GM12878 (cell line): ENCODE measurements around the gene ABHD11. TPM values are rescaled to one million over a fixed set of nuclear protein-coding genes. Genes with fewer than 3 reads are reported as not detected.

ENCODE experiments used
- ATAC-seq: fragments of 200-7000 bp; cut with Tn5 transposase; 3 replicates; pipeline ENCODE4 v1.9.1; 2020; ENCODE audit warnings: mild to moderate bottlenecking, moderate library complexity
- BruUV-seq: library from RNA; stranded (reverse); fragments of 400-500 nt; replicated peaks from 2 replicates; lab custom pipeline; 2021; lab: Mats Ljungman, UMichigan
- CTCF ChIA-PET: fragments of 300-600 bp; sonication (Branson Sonifier 250); formaldehyde crosslinking; extraction: SDS; loops from one replicate; lab custom pipeline; 2021; ENCODE audit warnings: inconsistent platforms; lab: Yijun Ruan, JAX
- POLR2A ChIA-PET: fragments of 350-600 bp; formaldehyde crosslinking; extraction: SDS; loops from one replicate; lab custom pipeline; 2021; ENCODE audit warnings: inconsistent platforms; lab: Charles Lee
- RAD21 ChIA-PET: fragments of 300-600 bp; sonication (Branson Sonifier 250); formaldehyde crosslinking; loops from one replicate; lab custom pipeline; 2023; ENCODE audit warnings: antibody characterized with exemption; ENCODE audit not compliant: unreplicated experiment; lab: Charles Lee
- SMC1A ChIA-PET: fragments of 300-600 bp; sonication (Branson Sonifier 250); formaldehyde crosslinking; loops from one replicate; lab custom pipeline; 2023; ENCODE audit not compliant: unreplicated experiment, uncharacterized antibody; lab: Charles Lee
- DNase-seq: peaks from one replicate; pipeline ENCODE4 v3.0.0-alpha.2; 2011; ENCODE audit warnings: low read depth, low spot score
- FAIRE-seq: peaks from 3 replicates; lab custom pipeline; 2011; peaks lifted over from hg19 to GRCh38; lab: Jason Lieb, UNC
- H2AFZ ChIP-seq: 2 replicates; pipeline ENCODE4 v1.6.0; 2011; ENCODE audit warnings: low read depth, low read length, control low read depth; ENCODE audit not compliant: control insufficient read depth
- H3K27ac ChIP-seq: 2 replicates; pipeline ENCODE4 v1.5.1; 2011; ENCODE audit warnings: control low read depth; ENCODE audit not compliant: control insufficient read depth, insufficient read depth
- H3K27me3 ChIP-seq, 2 experiments: replicated peaks in 1 of 2; 2 replicates each; pipeline versions ENCODE4 v1.6.0 to v1.6.1; 2011; ENCODE audit warnings: low read length in 1 of 2; ENCODE audit not compliant: control insufficient read depth in 2 of 2, insufficient read depth in 2 of 2
- H3K36me3 ChIP-seq, 2 experiments: 2 replicates each; pipeline ENCODE4 v1.5.1; 2011; ENCODE audit warnings: low read length in 1 of 2; ENCODE audit not compliant: control insufficient read depth in 2 of 2, insufficient read depth in 2 of 2
- H3K4me1 ChIP-seq: 2 replicates; pipeline ENCODE4 v1.6.1; 2011; ENCODE audit warnings: mild to moderate bottlenecking, low read length, moderate library complexity, mixed read lengths; ENCODE audit not compliant: control insufficient read depth, insufficient read depth
- H3K4me2 ChIP-seq: 2 replicates; pipeline ENCODE4 v1.6.0; 2011; ENCODE audit warnings: control low read depth; ENCODE audit not compliant: control insufficient read depth, insufficient read depth
- H3K4me3 ChIP-seq: fragments of 200-600 bp; sonication (generic); 2 replicates; pipeline ENCODE4 v1.5.1; 2016
- H3K79me2 ChIP-seq: 2 replicates; pipeline ENCODE4 v1.6.0; 2011; ENCODE audit warnings: low read length; ENCODE audit not compliant: control insufficient read depth, insufficient read depth
- H3K9ac ChIP-seq: 2 replicates; pipeline ENCODE4 v1.8.0; 2011; ENCODE audit warnings: low read length, control low read depth, mixed read lengths; ENCODE audit not compliant: control insufficient read depth, insufficient read depth
- H3K9me3 ChIP-seq: replicated peaks from 3 replicates; pipeline ENCODE4 v1.5.1; 2011; ENCODE audit warnings: mild to moderate bottlenecking, low read length; ENCODE audit not compliant: control insufficient read depth, insufficient read depth
- H4K20me1 ChIP-seq: 2 replicates; pipeline ENCODE4 v1.6.0; 2011; ENCODE audit not compliant: control insufficient read depth, insufficient read depth
- ASH2L ChIP-seq: fragments of 300-600, 200-600 bp; sonication (generic); IDR thresholded peaks from 2 replicates; pipeline ENCODE4 v1.6.1; 2017; ENCODE audit warnings: low read depth, mild to moderate bottlenecking, borderline replicate concordance
- BMI1 ChIP-seq: fragments of 450-650 bp; IDR thresholded peaks from 2 replicates; pipeline ENCODE4 v1.6.1; 2016; ENCODE audit warnings: mild to moderate bottlenecking, moderate library complexity, borderline replicate concordance
- CHD2 ChIP-seq: IDR thresholded peaks from 2 replicates; pipeline ENCODE4 v1.6.1; 2011; ENCODE audit warnings: low read depth, low read length, improper control_type of control experiment, borderline replicate concordance
- EED ChIP-seq: sonication (generic); IDR thresholded peaks from 2 replicates; pipeline ENCODE4 v1.6.1; 2016; ENCODE audit warnings: antibody characterized with exemption, low read depth
- FOS ChIP-seq: IDR thresholded peaks from 3 replicates; pipeline ENCODE4 v1.6.1; 2011; ENCODE audit warnings: borderline replicate concordance; ENCODE audit not compliant: insufficient read length; ENCODE audit errors: extremely low read depth
- GABPA ChIP-seq: IDR thresholded peaks from 2 replicates; pipeline ENCODE4 v1.6.1; 2014; ENCODE audit warnings: antibody characterized with exemption, low read depth, mild to moderate bottlenecking, inconsistent platforms
- NBN ChIP-seq: fragments of 450-650 bp; IDR thresholded peaks from 2 replicates; pipeline ENCODE4 v1.6.1; 2016
- POLR2AphosphoS2 ChIP-seq: IDR thresholded peaks from 2 replicates; pipeline ENCODE4 v1.6.1; 2011; ENCODE audit warnings: low read depth, mild to moderate bottlenecking, low read length, improper control_type of control experiment, moderate library complexity
- SMAD5 ChIP-seq: IDR thresholded peaks from 2 replicates; pipeline ENCODE4 v1.6.1; 2016; ENCODE audit warnings: antibody characterized with exemption, low read depth
- YY1 ChIP-seq: IDR thresholded peaks from 2 replicates; pipeline ENCODE4 v1.6.1; 2011; ENCODE audit warnings: low read depth, mild to moderate bottlenecking, low read length
- WGBS: methylation state at CpG from one replicate; pipeline ENCODE4 v1.1.6; 2016; ENCODE audit warnings: low lambda C conversion rate; ENCODE audit not compliant: insufficient replicate concordance, insufficient coverage; ENCODE audit errors: missing lambda C conversion rate; 5-methylcytosine and 5-hydroxymethylcytosine counted together
- in situ Hi-C: fragments of 300-500 bp; cut with MboI; formaldehyde crosslinking; loops from 9 replicates; pipeline ENCODE4 v1.14.3; 2018; ENCODE audit warnings: mixed read lengths
- intact Hi-C: fragments of 100-400 bp; cut with micrococcal nuclease; formaldehyde crosslinking; loops from one replicate; pipeline ENCODE4 v1.14.2; 2022; ENCODE audit not compliant: unreplicated experiment
- polyA plus RNA-seq, 11 experiments: library from polyadenylated mRNA; depleted of rRNA in 4 of 11; unstranded in 6 of 11; stranded (reverse) in 5 of 11; fragments of >200 nt; fragmentation: Nextera tagmentation in 4 of 11; fragmentation: Illumina TruSeq in 1 of 11; extraction: Ambion mirVana in 4 of 11; extraction: Trizol in 1 of 11; gene quantifications; 1 replicate in 1 of 11; 2 replicates in 10 of 11; pipeline versions ENCODE4 v1.2.1 to v1.2.3, GENCODE V29; 2011 to 2016; ENCODE audit warnings: inconsistent platforms in 2 of 11, missing spikeins in 2 of 11, low read depth in 1 of 11
- total RNA-seq, 4 experiments: library from RNA; depleted of rRNA in 3 of 4; stranded (reverse); fragments of >200 nt in 3 of 4; fragmentation: Illumina TruSeq in 1 of 4; extraction: Trizol in 1 of 4; gene quantifications; 2 replicates each; pipeline versions ENCODE4 v1.2.1 to v1.2.3, GENCODE V29; 2013 to 2021
- TF ChIP-seq, protein P1 (sequence below): IDR thresholded peaks from 2 replicates; pipeline ENCODE4 v1.6.1; 2012; ENCODE audit warnings: mild to moderate bottlenecking, low read depth, low read length
- TF ChIP-seq, protein P2 (sequence below): fragments of 450-650 bp; IDR thresholded peaks from 2 replicates; pipeline ENCODE4 v1.6.1; 2017; ENCODE audit warnings: low read depth, mild to moderate bottlenecking, moderate library complexity

ABHD11 gene
- total and polyA plus RNA-seq, 10 of the 15 experiments (the other 5 are each of a cell fraction or from before 2014, with no cell fraction given) = 2.8 to 24.8 (median 10.1) TPM

DNA sequence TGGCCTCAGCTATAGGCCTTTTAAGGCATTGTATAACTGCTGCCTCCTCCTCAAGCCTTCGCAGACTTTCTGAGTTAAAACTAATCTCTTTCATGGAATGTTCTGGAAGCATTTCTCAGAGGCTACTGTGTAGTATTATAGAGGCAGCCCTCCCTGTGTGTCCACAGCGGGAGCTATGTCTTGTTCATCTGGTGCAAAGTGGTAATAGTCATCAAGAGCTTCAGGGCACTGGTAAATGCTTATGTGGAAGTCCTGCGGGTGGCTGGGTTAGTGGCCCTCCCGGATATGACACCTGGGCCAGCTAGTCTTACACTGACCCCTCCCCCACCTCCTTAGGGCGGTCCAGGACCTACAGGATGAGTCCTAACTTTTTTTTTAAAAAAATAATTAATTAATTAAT, 2.2 kb upstream of the ABHD11 start:
- H4K20me1 ChIP-seq = no peaks in the 10 kb centered on the region
- CTCF ChIA-PET = interaction anchor here (0.8 kb wide), 1 partner anchor 114 kb away, joined by 4 read pairs; no protein-coding TSS in a partner anchor
- H3K9me3 ChIP-seq = no peaks in the 10 kb centered on the region
- intact Hi-C loops = no loop called here
- H3K79me2 ChIP-seq = no peaks in the 10 kb centered on the region; the same call in 1 of the 2 replicates
- H3K4me3 ChIP-seq = no peak overlapping the region
- no peaks in the 10 kb centered on the region; the same call in 1 of the 2 replicates for H3K4me1 ChIP-seq
- SMC1A ChIA-PET = no interaction called here
- H3K9ac ChIP-seq = no peak overlapping the region
- TF ChIP-seq SMAD5 (no peak), CHD2 (no peak), ASH2L (no peak), FOS (no peak), YY1 (no peak), GABPA (no peak), POLR2AphosphoS2 (no peak), NBN (no peak), BMI1 (no peak), EED (no peak)
- TF ChIP-seq, protein P1, sequence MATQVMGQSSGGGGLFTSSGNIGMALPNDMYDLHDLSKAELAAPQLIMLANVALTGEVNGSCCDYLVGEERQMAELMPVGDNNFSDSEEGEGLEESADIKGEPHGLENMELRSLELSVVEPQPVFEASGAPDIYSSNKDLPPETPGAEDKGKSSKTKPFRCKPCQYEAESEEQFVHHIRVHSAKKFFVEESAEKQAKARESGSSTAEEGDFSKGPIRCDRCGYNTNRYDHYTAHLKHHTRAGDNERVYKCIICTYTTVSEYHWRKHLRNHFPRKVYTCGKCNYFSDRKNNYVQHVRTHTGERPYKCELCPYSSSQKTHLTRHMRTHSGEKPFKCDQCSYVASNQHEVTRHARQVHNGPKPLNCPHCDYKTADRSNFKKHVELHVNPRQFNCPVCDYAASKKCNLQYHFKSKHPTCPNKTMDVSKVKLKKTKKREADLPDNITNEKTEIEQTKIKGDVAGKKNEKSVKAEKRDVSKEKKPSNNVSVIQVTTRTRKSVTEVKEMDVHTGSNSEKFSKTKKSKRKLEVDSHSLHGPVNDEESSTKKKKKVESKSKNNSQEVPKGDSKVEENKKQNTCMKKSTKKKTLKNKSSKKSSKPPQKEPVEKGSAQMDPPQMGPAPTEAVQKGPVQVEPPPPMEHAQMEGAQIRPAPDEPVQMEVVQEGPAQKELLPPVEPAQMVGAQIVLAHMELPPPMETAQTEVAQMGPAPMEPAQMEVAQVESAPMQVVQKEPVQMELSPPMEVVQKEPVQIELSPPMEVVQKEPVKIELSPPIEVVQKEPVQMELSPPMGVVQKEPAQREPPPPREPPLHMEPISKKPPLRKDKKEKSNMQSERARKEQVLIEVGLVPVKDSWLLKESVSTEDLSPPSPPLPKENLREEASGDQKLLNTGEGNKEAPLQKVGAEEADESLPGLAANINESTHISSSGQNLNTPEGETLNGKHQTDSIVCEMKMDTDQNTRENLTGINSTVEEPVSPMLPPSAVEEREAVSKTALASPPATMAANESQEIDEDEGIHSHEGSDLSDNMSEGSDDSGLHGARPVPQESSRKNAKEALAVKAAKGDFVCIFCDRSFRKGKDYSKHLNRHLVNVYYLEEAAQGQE = no peak
- TF ChIP-seq, protein P2, sequence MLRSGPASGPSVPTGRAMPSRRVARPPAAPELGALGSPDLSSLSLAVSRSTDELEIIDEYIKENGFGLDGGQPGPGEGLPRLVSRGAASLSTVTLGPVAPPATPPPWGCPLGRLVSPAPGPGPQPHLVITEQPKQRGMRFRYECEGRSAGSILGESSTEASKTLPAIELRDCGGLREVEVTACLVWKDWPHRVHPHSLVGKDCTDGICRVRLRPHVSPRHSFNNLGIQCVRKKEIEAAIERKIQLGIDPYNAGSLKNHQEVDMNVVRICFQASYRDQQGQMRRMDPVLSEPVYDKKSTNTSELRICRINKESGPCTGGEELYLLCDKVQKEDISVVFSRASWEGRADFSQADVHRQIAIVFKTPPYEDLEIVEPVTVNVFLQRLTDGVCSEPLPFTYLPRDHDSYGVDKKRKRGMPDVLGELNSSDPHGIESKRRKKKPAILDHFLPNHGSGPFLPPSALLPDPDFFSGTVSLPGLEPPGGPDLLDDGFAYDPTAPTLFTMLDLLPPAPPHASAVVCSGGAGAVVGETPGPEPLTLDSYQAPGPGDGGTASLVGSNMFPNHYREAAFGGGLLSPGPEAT = no peak
- TF ChIP-seq, all 136 proteins: peak for 0
- DNase-seq (no peak), ATAC-seq (no peak), FAIRE-seq (no peak)
- Histone ChIP-seq H3K4me2 (no peak overlapping the region), H3K27ac (no peak overlapping the region), H3K27me3 (no peaks in the 10 kb centered on the region), H3K36me3 (peaks cover 0 to 8% of the 10 kb centered on the region in 2 experiments; a peak in 3 of 4 replicates), H2AFZ (no peak overlapping the region)
- in situ Hi-C loops = no loop called here
- RAD21 ChIA-PET = no interaction called here
- no TSS peak for BruUV-seq
- POLR2A ChIA-PET = interaction anchor here (0.6 kb wide), 1 partner anchor 156 kb away, joined by 5 read pairs; no protein-coding TSS in a partner anchor
- WGBS = 85% methylated on average over 5 of the region's 5 CpGs
